Fibroblast of the conjunctiva (primary cell): Measurements from ENCODE around the gene MVK.

ENCODE experiments used
- DNase-seq: peaks from one replicate; pipeline ENCODE4 v3.0.0-alpha.2; 2010; ENCODE audit warnings: low read depth

Gene MVK

DNA sequence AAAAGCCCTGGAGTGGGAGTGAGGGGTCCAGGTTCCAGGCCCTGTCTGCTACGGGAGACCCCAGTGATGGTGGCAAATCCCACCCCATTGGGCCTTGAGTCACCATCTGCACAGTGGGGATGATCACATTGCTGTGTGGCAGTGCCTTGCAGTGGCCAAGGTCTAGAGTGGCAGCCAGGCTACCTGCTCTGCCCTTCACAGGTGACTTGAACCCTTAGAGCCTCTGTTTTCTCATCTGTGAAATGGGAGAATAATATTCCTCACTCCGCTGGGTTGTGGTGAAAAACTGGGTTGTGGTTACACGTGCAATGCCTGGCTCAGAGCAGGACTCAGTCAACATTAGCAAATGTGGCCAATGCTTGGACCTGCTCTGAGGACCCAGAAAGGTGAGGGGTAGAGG, 58.2 kb downstream of the MVK start:
- no peak for DNase-seq

DNA sequence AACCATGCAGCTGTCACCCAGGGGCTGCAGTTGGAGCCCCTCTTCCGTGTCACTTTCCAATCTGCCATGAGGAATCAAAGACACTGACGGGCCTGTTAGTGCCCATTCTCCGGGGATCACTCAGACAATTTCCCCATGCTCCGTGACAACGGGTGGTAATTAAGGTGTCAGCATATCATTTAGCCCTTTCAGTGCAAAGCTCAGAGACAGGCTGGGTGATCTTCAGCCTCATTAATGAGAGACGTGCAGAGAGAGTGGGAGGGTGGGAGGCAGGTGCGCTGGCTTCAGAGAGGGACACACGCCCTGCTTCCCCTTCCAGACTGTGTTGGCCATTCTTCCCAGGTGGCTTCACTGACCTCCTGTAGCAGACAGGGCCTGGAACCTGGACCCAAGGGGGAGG, 58.7 kb downstream of the MVK start:
- DNase-seq, result no peak

GRCh38 chr12:109635717-109636116, 62.1 kb downstream of the MVK start:
- no peak for DNase-seq

DNA sequence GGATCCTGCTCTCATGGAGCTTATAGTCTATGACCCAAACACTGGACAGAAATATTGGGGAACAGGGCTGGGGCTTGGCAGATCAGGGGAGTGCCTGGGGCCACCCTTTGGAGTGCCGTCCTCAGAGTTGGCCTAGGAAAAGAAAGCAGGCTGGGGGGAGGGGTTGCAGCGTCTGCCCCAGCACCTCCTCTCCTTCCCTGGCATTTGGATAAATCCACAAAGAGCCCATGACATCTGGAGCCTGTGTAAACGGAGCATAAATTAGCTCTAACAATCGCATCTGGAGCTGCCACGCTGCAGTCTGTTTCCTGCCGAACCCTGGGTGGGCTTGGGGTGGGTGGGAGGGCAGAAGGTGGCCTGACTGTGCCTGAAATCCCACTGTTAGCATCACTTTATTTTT, 63.8 kb downstream of the MVK start:
- DNase-seq, result no peak

GRCh38 chr12:109637996-109638395, 64.4 kb downstream of the MVK start:
- DNase-seq, result no peak

DNA sequence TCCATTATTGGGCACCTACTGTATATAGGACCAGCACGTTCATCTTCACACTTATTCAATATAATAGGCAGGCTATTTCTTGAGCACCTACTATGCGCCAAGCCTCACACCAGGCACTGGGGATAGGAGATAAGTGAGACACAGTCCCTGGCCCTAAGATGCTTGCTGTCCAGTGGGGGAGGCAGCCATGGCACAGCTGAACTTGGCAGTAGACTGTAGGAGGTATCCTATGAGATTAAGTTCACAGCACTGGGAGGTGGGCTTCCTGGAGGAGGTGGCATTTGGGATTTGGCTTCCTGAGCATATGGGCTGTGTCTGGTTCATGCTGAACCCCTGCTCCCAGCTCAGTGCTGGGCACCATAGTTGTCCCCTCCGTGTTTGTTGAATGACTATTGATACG, 65.1 kb downstream of the MVK start:
- no peak for DNase-seq

DNA sequence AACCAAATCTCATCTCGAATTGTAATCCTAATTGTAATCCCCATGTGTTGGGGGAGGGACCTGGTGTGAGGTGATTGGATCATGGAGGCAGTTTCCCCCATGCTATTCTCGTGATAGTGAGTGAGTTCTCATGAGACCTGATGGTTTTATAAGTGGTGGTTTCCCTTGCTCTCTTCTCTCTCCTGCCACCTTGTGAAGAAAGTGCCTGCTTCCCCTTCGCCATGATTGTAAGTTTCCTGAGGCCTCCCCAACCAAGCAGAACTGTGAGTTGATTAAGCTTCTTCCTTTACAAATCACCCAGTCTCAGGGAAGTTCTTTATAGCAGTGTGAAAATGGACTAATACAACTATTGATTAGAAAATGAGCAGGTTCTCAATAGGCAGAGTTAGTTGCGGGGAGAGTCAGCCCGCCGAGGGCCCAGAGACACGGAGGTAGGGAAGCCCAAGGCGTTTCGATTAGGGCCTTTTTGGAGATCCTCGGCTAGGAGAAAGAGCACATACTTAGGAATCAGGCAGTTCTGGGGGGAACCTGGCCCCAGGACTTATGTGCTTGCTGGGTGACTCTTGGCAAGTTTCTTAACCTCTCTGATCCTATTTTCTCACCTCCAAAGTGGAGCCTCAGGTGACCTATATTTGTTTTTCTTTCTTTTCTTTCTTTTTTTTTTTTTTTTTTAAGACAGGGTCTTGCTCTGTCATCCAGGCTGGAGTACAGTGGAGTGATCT, 65.7 kb downstream of the MVK start:
- no peak for DNase-seq

GRCh38 chr12:109640961-109641360, 67.4 kb downstream of the MVK start:
- DNase-seq, result no peak

DNA sequence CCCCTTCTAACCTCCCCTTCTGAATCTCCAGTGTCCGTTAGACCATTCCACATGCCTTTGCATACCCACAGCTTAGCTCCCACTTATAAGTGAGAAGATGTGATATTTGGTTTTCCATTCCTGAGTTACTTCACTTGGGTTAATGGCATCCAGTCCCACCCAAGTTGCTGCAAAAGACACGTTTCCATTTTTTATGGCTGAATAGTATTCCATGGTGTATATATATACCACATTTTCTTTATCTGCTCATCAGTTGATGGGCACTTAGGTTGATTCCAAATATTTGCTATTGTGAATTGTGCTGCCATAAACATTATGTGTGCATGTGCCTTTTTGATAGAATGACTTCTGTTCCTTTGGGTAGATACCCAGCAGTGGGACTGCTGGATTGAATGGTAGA, 67.8 kb downstream of the MVK start:
- no peak for DNase-seq

DNA sequence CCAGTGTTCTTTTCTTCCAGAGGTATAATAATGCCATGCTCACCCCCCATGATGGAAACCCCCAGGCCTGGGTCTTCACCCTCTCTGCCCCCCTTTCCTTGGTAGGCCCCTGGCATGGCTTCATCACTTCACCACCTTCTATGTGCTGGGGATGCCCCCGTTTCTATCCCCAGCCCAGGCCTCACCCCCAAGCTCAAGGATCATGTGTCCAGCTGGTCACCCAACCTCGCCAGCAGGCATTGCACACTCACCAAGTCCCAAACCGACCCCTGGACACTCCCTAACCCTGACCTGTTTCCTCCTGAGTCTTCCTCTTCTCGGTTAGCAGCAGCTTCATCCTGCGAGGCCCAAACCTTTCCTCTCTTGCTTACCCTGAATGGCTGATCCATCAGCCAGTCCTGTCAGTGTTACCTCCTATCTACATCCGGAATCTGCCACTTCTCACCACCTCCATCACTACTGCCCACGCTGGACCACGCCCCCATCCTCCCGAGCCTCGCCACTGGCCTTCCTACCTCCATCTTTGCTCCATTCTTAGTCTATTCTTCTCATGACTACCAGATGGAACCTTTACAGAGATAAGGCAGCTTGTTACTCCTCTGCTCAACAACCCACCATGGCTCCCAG, 69.0 kb downstream of the MVK start:
- no peak for DNase-seq

GRCh38 chr12:109645194-109645593, 71.6 kb downstream of the MVK start:
- DNase-seq, result no peak

DNA sequence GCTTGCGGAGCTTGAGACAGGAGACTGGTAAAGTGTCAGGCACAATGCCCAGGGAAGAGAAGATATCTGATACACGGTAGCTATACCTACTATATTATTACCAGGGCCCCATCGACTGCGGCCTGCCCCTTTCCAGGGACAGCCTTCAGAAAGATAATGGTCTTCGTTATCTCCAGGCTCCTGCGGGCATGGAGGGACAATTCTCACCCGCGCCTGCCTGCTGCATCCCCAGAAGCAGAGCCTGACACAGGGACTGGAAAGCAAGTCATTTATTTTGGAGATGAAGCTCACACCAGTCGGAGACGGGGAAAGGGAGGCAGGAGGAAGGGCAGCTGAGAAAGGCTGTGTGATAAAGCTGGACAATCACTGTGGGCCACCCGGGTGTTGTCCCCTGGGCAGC, 72.1 kb downstream of the MVK start:
- no peak for DNase-seq
